Small intestine (tissue), 7 donors: ENCODE results near the gene HAGHL. TPM values are rescaled to one million over a fixed set of nuclear protein-coding genes. Genes with fewer than 3 reads are reported as not detected.

ENCODE experiments used
- DNase-seq, 2 donors: peaks; one replicate each; pipeline versions ENCODE4 v3.0.0 to v3.0.0-alpha.2; 2013
- FAIRE-seq: peaks from 2 replicates; lab custom pipeline; 2012; peaks lifted over from hg19 to GRCh38; lab: Jason Lieb, UNC
- H3K27ac ChIP-seq, 3 donors: one replicate each; pipeline ENCODE4 v1.5.1; 2013; ENCODE audit warnings: low read length in 2 of 3, mild to moderate bottlenecking in 2 of 3, control low read depth in 1 of 3, inconsistent platforms in 1 of 3, low read depth in 1 of 3, moderate library complexity in 1 of 3
- H3K27me3 ChIP-seq, 3 donors: one replicate each; pipeline ENCODE4 v1.6.1; 2013; ENCODE audit warnings: low read length in 3 of 3, inconsistent platforms in 1 of 3; ENCODE audit not compliant: control insufficient read depth in 3 of 3, insufficient read depth in 3 of 3
- H3K36me3 ChIP-seq, 3 donors: one replicate each; pipeline ENCODE4 v1.6.1; 2013; ENCODE audit warnings: low read length in 3 of 3, inconsistent platforms in 1 of 3, low read depth in 1 of 3, mild to moderate bottlenecking in 1 of 3, moderate library complexity in 1 of 3; ENCODE audit not compliant: control insufficient read depth in 3 of 3, insufficient read depth in 2 of 3
- H3K4me1 ChIP-seq, 3 donors: one replicate each; pipeline ENCODE4 v1.6.1; 2013; ENCODE audit warnings: low read length in 2 of 3, inconsistent platforms in 1 of 3, low read depth in 1 of 3, mild to moderate bottlenecking in 1 of 3, moderate library complexity in 1 of 3; ENCODE audit not compliant: control insufficient read depth in 3 of 3, insufficient read depth in 2 of 3
- H3K4me3 ChIP-seq, 3 donors: one replicate each; pipeline ENCODE4 v1.5.1; 2013; ENCODE audit warnings: low read length in 3 of 3, control low read depth in 1 of 3, inconsistent platforms in 1 of 3, low read depth in 1 of 3, mild to moderate bottlenecking in 1 of 3, moderate library complexity in 1 of 3
- H3K9me3 ChIP-seq, 2 donors: one replicate each; pipeline ENCODE4 v1.6.1; 2013; ENCODE audit warnings: low read depth in 1 of 2, low read length in 1 of 2; ENCODE audit not compliant: control insufficient read depth in 2 of 2, insufficient read depth in 1 of 2
- WGBS, 3 donors: extraction: QIAGEN DNeasy Blood & Tissue Kit; methylation state at CpG; one replicate each; pipeline ENCODE4 v1.1.7; 2013; 5-methylcytosine and 5-hydroxymethylcytosine counted together
- polyA plus RNA-seq, 4 donors: library from polyadenylated mRNA; stranded (reverse) in 3 of 4; unstranded in 1 of 4; fragments of 200-250 nt in 3 of 4; fragments of 120-200 nt in 1 of 4; gene quantifications; one replicate each; pipeline versions ENCODE4 v1.2.1 to v1.2.3, GENCODE V29; 2013
- donor health status: healthy with polysubstance abuse.
- donor health status: control.
- donor health status: control.
- donor health status: Bipolar disorder and iron deficiency.
- donor health status: healthy.

The HAGHL gene
- polyA plus RNA-seq, 4 donors, result 1.4 to 4.8 (median 3.4) TPM

DNA sequence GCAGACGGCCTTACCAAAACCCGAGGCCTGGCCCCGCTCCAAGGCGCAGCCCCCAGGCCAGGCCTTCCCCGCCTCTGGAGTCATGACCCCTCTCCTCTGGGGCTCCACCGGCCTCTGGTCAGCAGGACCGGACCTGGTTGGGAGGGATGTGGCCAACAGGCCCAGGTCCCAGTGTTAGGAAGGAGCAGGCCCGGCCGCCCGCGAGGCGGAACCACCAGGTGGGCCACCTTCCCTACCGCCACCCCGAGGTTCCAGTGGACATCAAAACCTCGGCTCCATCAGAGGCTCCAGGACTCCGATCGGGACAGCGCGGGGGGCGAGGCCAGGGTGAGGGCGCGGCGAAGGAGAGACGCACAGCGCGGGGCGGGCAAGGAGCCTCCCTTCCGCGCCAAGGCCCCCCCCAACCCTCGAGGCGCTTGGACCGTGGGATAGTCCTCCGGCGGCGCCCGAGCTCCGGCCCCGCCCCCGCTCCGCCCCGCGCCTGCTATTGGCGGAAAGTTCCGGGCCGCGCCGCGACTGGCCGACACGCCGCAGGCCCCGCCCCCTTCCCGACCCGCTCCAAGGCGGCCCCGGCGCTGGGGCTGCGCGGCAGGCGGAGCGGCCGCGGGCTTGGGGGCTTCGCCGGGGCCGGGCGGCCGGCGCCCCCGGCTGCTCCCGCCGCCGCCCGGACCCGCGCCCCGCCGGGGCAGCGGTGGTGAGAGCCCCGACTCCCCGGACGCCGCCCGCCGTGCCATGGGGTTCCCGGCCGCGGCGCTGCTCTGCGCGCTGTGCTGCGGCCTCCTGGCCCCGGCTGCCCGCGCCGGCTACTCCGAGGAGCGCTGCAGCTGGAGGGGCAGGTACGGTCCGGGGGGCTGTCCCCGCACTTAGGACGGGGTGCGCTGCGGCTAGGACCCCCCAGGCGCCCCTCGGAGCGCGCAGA lies 12.1 kb upstream of the HAGHL start, which contains the start of gene METRN:
METRN (plus strand) TSS at position 561 of the 919 bp plus-strand sequence; CDS start at position 733, 172 bp downstream.
- peak; percentile 81 to 93 for DNase-seq
- Histone ChIP-seq H3K36me3 (no peaks in the 10 kb centered on the region), H3K27ac (no peak within 1 kb of the TSS), H3K27me3 (peaks cover 4 to 45% (median 10%) of the 10 kb centered on the region in 3 donors), H3K4me1 (peaks cover 4 to 36% (median 6%) of the 10 kb centered on the region in 3 donors), H3K4me3 (peak within 1 kb of the TSS; percentile 13 to 61 (median 51)), H3K9me3 (no peaks in the 10 kb centered on the region)
- FAIRE-seq, result no peak
- WGBS, 3 donors, result 5 to 9% (median 7%) methylated on average over 53 to 108 of the region's 108 CpGs

DNA sequence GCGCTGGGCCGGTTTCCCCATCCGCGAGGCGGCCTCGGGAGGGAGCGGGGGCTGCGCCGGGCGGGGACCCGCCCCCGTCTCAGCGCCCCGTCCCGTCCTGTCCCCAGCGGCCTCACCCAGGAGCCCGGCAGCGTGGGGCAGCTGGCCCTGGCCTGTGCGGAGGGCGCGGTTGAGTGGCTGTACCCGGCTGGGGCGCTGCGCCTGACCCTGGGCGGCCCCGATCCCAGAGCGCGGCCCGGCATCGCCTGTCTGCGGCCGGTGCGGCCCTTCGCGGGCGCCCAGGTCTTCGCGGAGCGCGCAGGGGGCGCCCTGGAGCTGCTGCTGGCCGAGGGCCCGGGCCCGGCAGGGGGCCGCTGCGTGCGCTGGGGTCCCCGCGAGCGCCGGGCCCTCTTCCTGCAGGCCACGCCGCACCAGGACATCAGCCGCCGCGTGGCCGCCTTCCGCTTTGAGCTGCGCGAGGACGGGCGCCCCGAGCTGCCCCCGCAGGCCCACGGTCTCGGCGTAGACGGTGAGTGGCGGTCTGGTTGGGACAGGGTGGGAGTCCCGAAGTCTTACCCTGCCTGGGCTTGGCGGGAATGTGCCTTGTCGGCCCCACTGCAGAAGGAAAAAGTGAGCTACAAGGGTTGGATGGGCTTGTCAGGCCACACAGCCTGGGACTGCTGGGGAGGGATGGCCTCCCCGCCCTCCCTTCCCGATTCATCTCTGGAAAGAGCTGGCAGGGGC lies 11.3 kb upstream of the HAGHL start:
- DNase-seq (no peak), FAIRE-seq (no peak)
- H3K4me3 ChIP-seq, result peak overlapping the region; percentile 13 to 61 (median 51)
- no peaks in the 10 kb centered on the region for H3K36me3 ChIP-seq
- no peaks in the 10 kb centered on the region for H3K9me3 ChIP-seq
- peaks cover 9 to 43% (median 12%) of the 10 kb centered on the region in 3 donors for H3K4me1 ChIP-seq
- peaks cover 2 to 37% (median 3%) of the 10 kb centered on the region in 3 donors for H3K27me3 ChIP-seq
- H3K27ac ChIP-seq, result no peak overlapping the region
- 1 to 3% (median 2%) methylated on average over 31 to 74 of the region's 74 CpGs for WGBS, 3 donors

DNA sequence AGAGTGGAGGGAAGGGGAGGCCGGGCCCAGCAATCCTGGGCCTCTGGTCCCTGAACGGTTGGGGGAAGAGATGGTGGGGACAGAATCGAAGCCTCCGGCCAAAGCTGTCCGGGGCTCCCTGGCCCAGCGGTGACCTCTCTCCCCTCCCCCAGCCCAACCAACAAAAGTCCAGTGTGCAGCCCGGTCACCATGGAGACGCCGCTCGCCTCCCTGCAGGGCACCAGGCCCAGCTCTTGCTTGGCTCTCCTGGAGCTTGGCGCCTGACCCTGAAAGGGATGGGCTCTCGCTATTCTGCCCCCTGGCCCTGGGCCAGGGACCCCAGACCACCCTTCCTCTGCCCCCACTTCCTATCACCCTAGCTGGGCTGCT lies 10.7 kb upstream of the HAGHL start:
- H3K27ac ChIP-seq, result no peak overlapping the region
- 10 to 21% (median 19%) methylated on average over 8 to 12 of the region's 12 CpGs for WGBS, 3 donors
- peaks cover 0 to 32% (median 3%) of the 10 kb centered on the region in 3 donors for H3K27me3 ChIP-seq
- peak overlapping the region in 1 of 3 donors; percentile 13 for H3K4me3 ChIP-seq
- no peaks in the 10 kb centered on the region for H3K9me3 ChIP-seq
- no peaks in the 10 kb centered on the region for H3K36me3 ChIP-seq
- DNase-seq, result no peak
- no peak for FAIRE-seq
- H3K4me1 ChIP-seq, result peaks cover 9 to 39% (median 12%) of the 10 kb centered on the region in 3 donors

DNA sequence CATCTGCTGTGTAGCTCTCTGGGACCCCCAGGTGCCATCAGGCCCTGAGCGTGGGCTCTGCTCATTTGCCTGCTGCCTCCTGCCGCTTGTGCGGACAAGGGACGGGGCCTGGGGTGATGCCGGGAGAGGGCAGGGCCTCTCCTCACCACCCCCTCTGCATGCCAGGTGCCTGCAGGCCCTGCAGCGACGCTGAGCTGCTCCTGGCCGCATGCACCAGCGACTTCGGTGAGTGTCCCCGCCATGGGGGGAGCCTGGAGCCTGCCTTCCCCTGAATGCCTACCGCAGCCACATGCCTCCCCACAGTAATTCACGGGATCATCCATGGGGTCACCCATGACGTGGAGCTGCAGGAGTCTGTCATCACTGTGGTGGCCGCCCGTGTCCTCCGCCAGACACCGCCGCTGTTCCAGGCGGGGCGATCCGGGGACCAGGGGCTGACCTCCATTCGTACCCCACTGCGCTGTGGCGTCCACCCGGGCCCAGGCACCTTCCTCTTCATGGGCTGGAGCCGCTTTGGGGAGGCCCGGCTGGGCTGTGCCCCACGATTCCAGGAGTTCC lies 10.1 kb upstream of the HAGHL start:
- WGBS, 3 donors, result 82 to 88% (median 84%) methylated on average over 26 to 29 of the region's 29 CpGs
- FAIRE-seq, result no peak
- H3K4me1 ChIP-seq, result peaks cover 9 to 36% (median 12%) of the 10 kb centered on the region in 3 donors

DNA sequence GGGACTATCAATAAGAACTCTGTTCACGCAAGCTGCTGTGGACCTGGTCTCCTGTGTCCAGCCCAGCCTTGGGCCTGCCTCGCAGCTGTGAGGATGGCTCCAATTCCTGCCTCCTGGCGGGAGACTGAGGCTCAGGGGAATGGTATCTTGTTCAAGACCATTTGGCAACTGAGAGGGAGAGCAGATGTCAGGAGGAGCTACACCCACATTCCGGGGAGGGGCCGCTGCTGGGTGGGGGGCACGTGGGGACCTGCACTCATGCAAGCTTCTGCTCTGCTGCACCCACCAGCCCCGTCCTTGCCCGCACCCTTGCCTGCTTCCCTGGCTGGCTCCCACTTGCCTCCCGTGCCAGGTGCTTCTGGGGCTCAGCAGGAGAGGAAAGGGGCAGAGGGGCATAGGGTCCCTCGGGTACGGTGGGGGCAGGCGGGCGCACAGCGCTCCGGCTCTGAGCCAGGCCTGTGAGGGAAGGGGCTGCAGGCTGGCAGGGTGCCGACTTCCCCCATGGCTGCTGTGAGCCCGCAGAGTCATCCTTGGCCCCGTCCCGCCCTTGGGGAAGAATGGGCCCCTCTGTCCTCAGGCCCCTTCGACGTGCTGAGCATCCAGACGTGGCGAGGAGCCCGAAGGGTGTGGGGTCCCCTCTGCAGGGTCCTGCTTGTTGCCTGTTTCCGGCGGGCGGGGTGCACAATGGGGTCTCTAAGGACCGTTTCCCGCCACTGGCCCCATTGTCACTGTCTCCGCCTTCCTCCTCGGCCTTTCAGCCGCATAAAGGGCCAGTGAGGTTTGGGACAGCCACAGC lies 9.3 kb upstream of the HAGHL start:
- DNase-seq, result no peak
- Histone ChIP-seq H3K36me3 (peaks cover 0 to 10% (median 0%) of the 10 kb centered on the region in 3 donors), H3K4me1 (peaks cover 9 to 38% (median 12%) of the 10 kb centered on the region in 3 donors), H3K27ac (no peak overlapping the region), H3K9me3 (peaks cover 3 to 8% of the 10 kb centered on the region in 2 donors), H3K4me3 (no peak overlapping the region), H3K27me3 (peaks cover 0 to 27% (median 3%) of the 10 kb centered on the region in 3 donors)
- 66 to 75% (median 72%) methylated on average over 24 to 32 of the region's 32 CpGs for WGBS, 3 donors
- FAIRE-seq, result no peak

More for the DNA sequence above, 10.1 kb upstream of the HAGHL start:
- DNase-seq, result no peak
- H3K4me3 ChIP-seq, result no peak overlapping the region
- peaks cover 0 to 2% (median 0%) of the 10 kb centered on the region in 3 donors for H3K36me3 ChIP-seq
- peaks cover 3 to 4% of the 10 kb centered on the region in 2 donors for H3K9me3 ChIP-seq
- peaks cover 0 to 27% (median 3%) of the 10 kb centered on the region in 3 donors for H3K27me3 ChIP-seq
- no peak overlapping the region for H3K27ac ChIP-seq

DNA sequence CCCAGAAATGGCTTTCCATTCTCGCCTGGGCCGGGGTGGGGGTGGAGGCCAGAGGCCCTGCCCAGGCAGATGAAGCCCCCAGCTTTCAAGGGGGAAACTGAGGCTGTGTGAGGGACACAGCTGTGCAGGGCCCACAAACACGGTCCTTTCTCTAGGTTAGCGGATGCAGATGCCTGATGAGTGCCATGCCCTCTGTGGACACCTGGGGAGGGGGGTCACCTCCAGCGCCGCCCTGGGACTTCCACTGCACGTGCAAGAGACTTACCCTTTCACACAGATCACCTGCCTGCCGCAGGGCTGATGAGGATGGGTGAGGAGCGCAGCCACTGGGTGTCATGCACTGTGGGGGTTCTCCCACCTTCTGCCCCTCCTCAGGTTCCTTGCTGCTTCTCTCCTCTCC lies 8.5 kb upstream of the HAGHL start:
- DNase-seq (no peak), FAIRE-seq (no peak)
- peaks cover 9 to 38% (median 12%) of the 10 kb centered on the region in 3 donors for H3K4me1 ChIP-seq
- no peak overlapping the region for H3K4me3 ChIP-seq
- no peak overlapping the region for H3K27ac ChIP-seq
- 75 to 91% (median 77%) methylated on average over 9 of the region's 9 CpGs for WGBS, 3 donors
- peaks cover 3 to 8% of the 10 kb centered on the region in 2 donors for H3K9me3 ChIP-seq
- H3K36me3 ChIP-seq, result peaks cover 0 to 18% (median 0%) of the 10 kb centered on the region in 3 donors
- peaks cover 0 to 27% (median 3%) of the 10 kb centered on the region in 3 donors for H3K27me3 ChIP-seq

DNA sequence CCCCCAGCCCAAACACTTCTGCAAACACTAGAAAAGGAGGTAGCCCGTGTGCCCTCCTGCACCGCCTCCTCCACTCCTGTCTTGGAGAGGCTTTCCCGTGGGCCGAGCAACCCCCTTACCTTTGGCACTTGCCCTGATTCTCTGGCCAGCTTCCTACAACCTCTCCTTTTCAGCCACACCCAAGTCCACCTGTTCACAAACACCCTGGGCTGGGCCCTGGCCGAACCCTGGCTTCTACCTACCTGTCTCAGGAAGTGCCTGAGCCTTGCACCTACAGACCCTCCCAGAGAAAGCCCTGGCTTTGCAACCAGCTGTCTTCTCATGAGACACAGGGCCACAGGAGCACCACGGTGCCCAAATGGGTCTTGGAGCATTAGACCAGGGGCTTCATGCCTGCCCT lies 8.0 kb upstream of the HAGHL start:
- peaks cover 9 to 38% (median 12%) of the 10 kb centered on the region in 3 donors for H3K4me1 ChIP-seq
- no peak for FAIRE-seq

More for the DNA sequence above, 8.0 kb upstream of the HAGHL start:
- WGBS, 3 donors, result 26 to 65% (median 42%) methylated on average over 6 of the region's 6 CpGs
- Histone ChIP-seq H3K4me3 (no peak overlapping the region), H3K9me3 (peaks cover 3 to 8% of the 10 kb centered on the region in 2 donors), H3K27me3 (peaks cover 0 to 22% (median 3%) of the 10 kb centered on the region in 3 donors), H3K36me3 (peaks cover 0 to 22% (median 0%) of the 10 kb centered on the region in 3 donors), H3K27ac (no peak overlapping the region)
- peak in 1 of 2 donors; percentile 63 for DNase-seq
